GM23338 (cell line): Measurements from ENCODE around the gene TNNI2. TPM values are rescaled to one million over a fixed set of nuclear protein-coding genes. Genes with fewer than 3 reads are reported as not detected.

Source experiments
- ATAC-seq: fragments of 200-7000 bp; cut with Tn5 transposase; 3 replicates; pipeline ENCODE4 v1.9.1; 2020
- DNase-seq: peaks from one replicate; pipeline ENCODE4 v3.0.0-alpha.2; 2015; ENCODE audit warnings: low spot score
- H2AFZ ChIP-seq: fragments of 200-600 bp; sonication (generic); 2 replicates; pipeline ENCODE4 v1.8.0; 2016; ENCODE audit warnings: antibody characterized with exemption, mild to moderate bottlenecking, moderate library complexity
- H3F3A ChIP-seq: fragments of 200-600 bp; sonication (generic); replicated peaks from 2 replicates; pipeline ENCODE4 v1.8.0; 2017; ENCODE audit warnings: antibody characterized with exemption, mixed run types, low read depth
- H3K27ac ChIP-seq: fragments of 200-600 bp; sonication (generic); 2 replicates; pipeline ENCODE4 v1.6.1; 2016; ENCODE audit warnings: low read depth
- H3K27me3 ChIP-seq: fragments of 200-600 bp; sonication (generic); 2 replicates; pipeline ENCODE4 v1.8.0; 2016; ENCODE audit warnings: mild to moderate bottlenecking, mixed run types, moderate library complexity; ENCODE audit not compliant: insufficient read depth
- H3K36me3 ChIP-seq: fragments of 200-600 bp; sonication (generic); 2 replicates; pipeline ENCODE4 v1.8.0; 2016; ENCODE audit warnings: mild to moderate bottlenecking; ENCODE audit not compliant: insufficient read depth
- H3K4me1 ChIP-seq: fragments of 200-600 bp; sonication (generic); 2 replicates; pipeline ENCODE4 v1.8.0; 2016; ENCODE audit warnings: mild to moderate bottlenecking, moderate library complexity; ENCODE audit not compliant: insufficient read depth
- H3K4me2 ChIP-seq: fragments of 200-600 bp; sonication (generic); 2 replicates; pipeline ENCODE4 v1.7.1; 2017; ENCODE audit warnings: mixed run types
- H3K4me3 ChIP-seq: fragments of 200-600 bp; sonication (generic); 2 replicates; pipeline ENCODE4 v1.6.1; 2016; ENCODE audit warnings: mixed run types
- H3K79me2 ChIP-seq: fragments of 200-600 bp; sonication (generic); replicated peaks from 2 replicates; pipeline ENCODE4 v1.8.0; 2017; ENCODE audit warnings: mild to moderate bottlenecking; ENCODE audit not compliant: insufficient read depth
- H3K9me2 ChIP-seq: fragments of 200-600 bp; sonication (generic); 2 replicates; pipeline ENCODE4 v1.8.0; 2017; ENCODE audit not compliant: insufficient read depth
- H4K20me1 ChIP-seq: fragments of 200-600 bp; sonication (generic); replicated peaks from 2 replicates; pipeline ENCODE4 v1.8.0; 2017; ENCODE audit warnings: mild to moderate bottlenecking; ENCODE audit not compliant: insufficient read depth
- H3K27ac Mint-ChIP-seq: 2 replicates; pipeline ENCODE4 v1.8.0; 2020; ENCODE audit warnings: inconsistent platforms, mild to moderate bottlenecking, moderate library complexity, mixed read lengths
- H3K27me3 Mint-ChIP-seq: 3 replicates; pipeline ENCODE4 v1.8.0; 2022; ENCODE audit warnings: low read depth, mild to moderate bottlenecking, moderate library complexity, mixed read lengths, inconsistent platforms; ENCODE audit not compliant: insufficient read depth, poor library complexity
- H3K36me3 Mint-ChIP-seq: 3 replicates; pipeline ENCODE4 v1.8.0; 2021; ENCODE audit warnings: low read depth, mild to moderate bottlenecking, inconsistent platforms, moderate library complexity, mixed read lengths
- H3K4me1 Mint-ChIP-seq: 3 replicates; pipeline ENCODE4 v1.8.0; 2020; ENCODE audit warnings: mild to moderate bottlenecking, inconsistent platforms, mixed read lengths
- H3K4me3 Mint-ChIP-seq: 3 replicates; pipeline ENCODE4 v1.8.0; 2021; ENCODE audit warnings: moderate library complexity, mild to moderate bottlenecking, inconsistent platforms, mixed read lengths
- H3K9me3 Mint-ChIP-seq: 3 replicates; pipeline ENCODE4 v1.8.0; 2020; ENCODE audit warnings: moderate library complexity, mild to moderate bottlenecking, inconsistent platforms, mixed read lengths
- CREB1 ChIP-seq: fragments of 250-450 bp; sonication (Bioruptor Pico); IDR thresholded peaks from 2 replicates; pipeline ENCODE4 v1.5.0; 2020; ENCODE audit warnings: low read depth, mild to moderate bottlenecking, moderate library complexity
- EZH2 ChIP-seq: fragments of 200-600 bp; sonication (generic); IDR thresholded peaks from one replicate; pipeline ENCODE4 v1.8.0; 2017; ENCODE audit warnings: antibody characterized with exemption, mild to moderate bottlenecking, low read depth; ENCODE audit not compliant: unreplicated experiment
- EZH2phosphoT487 ChIP-seq: fragments of 200-600 bp; sonication (generic); IDR thresholded peaks from one replicate; pipeline ENCODE4 v1.8.1; 2018; ENCODE audit warnings: antibody characterized with exemption; ENCODE audit not compliant: unreplicated experiment
- JUNB ChIP-seq: IDR thresholded peaks from one replicate; pipeline ENCODE4 v1.6.1; 2016; ENCODE audit warnings: antibody characterized with exemption; ENCODE audit not compliant: unreplicated experiment
- NANOG ChIP-seq: IDR thresholded peaks from 2 replicates; pipeline ENCODE4 v1.6.1; 2016; ENCODE audit warnings: antibody characterized with exemption, borderline replicate concordance
- POLR2AphosphoS5 ChIP-seq: IDR thresholded peaks from 2 replicates; pipeline ENCODE4 v1.6.1; 2016; ENCODE audit warnings: antibody characterized with exemption, low read depth
- STAT1 ChIP-seq: IDR thresholded peaks from one replicate; pipeline ENCODE4 v1.6.1; 2016; ENCODE audit warnings: antibody characterized with exemption; ENCODE audit not compliant: unreplicated experiment
- ZNF114 ChIP-seq: fragments of 250-450 bp; sonication (Bioruptor Pico); IDR thresholded peaks from 2 replicates; pipeline ENCODE4 v1.5.0; 2020; ENCODE audit warnings: mild to moderate bottlenecking, moderate library complexity
- ZNF331 ChIP-seq: fragments of 250-450 bp; sonication (Bioruptor Pico); IDR thresholded peaks from 2 replicates; pipeline ENCODE4 v1.5.0; 2020; ENCODE audit warnings: low read depth, mild to moderate bottlenecking, moderate library complexity
- polyA plus RNA-seq: library from polyadenylated mRNA; unstranded; fragments of >200 nt; fragmentation: Nextera tagmentation; extraction: Ambion mirVana; gene quantifications from 2 replicates; pipeline ENCODE4 v1.2.1, GENCODE V29; 2016
- total RNA-seq: library from RNA; depleted of rRNA; stranded (reverse); fragments of >200 nt; shearing (Covaris generic); gene quantifications from 2 replicates; pipeline ENCODE4 v1.2.3, GENCODE V29; 2014
- TF ChIP-seq, protein P1 (sequence below), 2 experiments: fragments of 200-600 bp in 1 of 2; sonication (generic) in 1 of 2; conservative IDR thresholded peaks; 2 replicates each; pipeline versions ENCODE4 v1.5.1 to v1.6.1; 2016 to 2017; ENCODE audit warnings: antibody characterized with exemption in 2 of 2, low read depth in 2 of 2, mild to moderate bottlenecking in 2 of 2, moderate library complexity in 1 of 2
- TF ChIP-seq, protein P2 (sequence below): IDR thresholded peaks from one replicate; pipeline ENCODE4 v1.6.1; 2018; ENCODE audit warnings: antibody characterized with exemption; ENCODE audit not compliant: unreplicated experiment
- TF ChIP-seq, protein P3 (sequence below): IDR thresholded peaks from 2 replicates; pipeline ENCODE4 v1.6.1; 2016; ENCODE audit warnings: antibody characterized with exemption
- TF ChIP-seq, protein P4 (sequence below): fragments of 250-450 bp; sonication (Bioruptor Pico); IDR thresholded peaks from 2 replicates; pipeline ENCODE4 v1.5.0; 2020; ENCODE audit warnings: mild to moderate bottlenecking, moderate library complexity

The TNNI2 gene
- total and polyA plus RNA-seq, 2 experiments from 2014 or later = not detected

DNA sequence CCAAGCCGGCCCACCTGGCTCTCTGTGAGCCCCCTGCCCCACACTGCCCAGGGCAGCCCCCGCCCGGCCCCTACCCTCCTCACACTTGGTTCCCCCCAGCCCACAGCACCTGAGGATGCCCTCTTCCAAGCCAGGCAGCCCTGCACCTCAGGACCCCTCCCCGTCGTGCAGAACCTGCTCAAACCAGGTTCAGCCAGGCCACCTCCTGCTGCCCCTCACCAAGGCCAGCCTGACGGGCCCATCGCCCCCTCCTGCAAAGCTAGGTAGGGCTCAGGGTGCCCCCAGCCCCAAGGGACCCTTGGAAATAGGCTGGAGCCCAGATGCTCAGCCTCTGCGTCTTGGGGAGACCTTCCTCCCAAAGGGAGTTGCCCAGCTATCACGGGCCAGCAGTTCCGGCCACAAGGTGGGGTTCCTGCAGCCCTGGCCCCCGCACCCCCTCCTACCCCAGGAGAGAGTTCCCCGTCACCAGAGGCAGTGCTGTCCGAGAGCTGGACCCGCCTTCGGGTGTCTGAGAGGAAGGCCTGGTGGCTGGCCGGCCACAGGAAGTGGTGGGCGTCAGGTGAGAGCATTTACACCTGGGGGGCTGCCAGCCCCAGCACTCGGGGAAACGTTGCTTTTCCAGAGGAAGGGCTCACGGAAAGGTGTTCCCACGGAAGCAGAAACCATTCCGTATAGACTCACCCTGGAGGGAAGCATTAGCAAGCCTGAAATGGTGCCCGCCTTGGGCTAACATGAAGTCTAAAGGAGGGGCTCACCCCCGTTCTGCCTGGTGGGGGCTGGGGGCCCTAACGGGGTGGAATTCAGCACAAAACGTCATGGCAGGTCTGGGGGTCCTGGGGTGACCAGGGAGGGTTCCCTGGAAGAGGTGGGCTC, 7.2 kb upstream of the TNNI2 start:
- H2AFZ ChIP-seq = peak overlapping the region; percentile 96
- H3F3A ChIP-seq = no peaks in the 10 kb centered on the region
- H3K27ac ChIP-seq = no peak overlapping the region
- no peaks in the 10 kb centered on the region for H3K9me2 ChIP-seq
- no peaks in the 10 kb centered on the region for H4K20me1 ChIP-seq
- Mint-ChIP-seq H3K4me3 (peak overlapping the region; percentile 56), H3K27me3 (peaks cover 17% of the 10 kb centered on the region), H3K4me1 (peaks cover 5% of the 10 kb centered on the region; the same call in 1 of the 3 replicates), H3K9me3 (no peaks in the 10 kb centered on the region), H3K36me3 (no peaks in the 10 kb centered on the region), H3K27ac (no peak overlapping the region)
- no peaks in the 10 kb centered on the region for H3K27me3 ChIP-seq
- H3K79me2 ChIP-seq = no peaks in the 10 kb centered on the region
- DNase-seq (no peak), ATAC-seq (no peak)
- H3K4me2 ChIP-seq = peak overlapping the region; percentile 88; the same call in 1 of the 2 replicates
- H3K36me3 ChIP-seq = no peaks in the 10 kb centered on the region
- H3K4me1 ChIP-seq = no peaks in the 10 kb centered on the region; the same call in 1 of the 2 replicates
- TF ChIP-seq, protein P1, sequence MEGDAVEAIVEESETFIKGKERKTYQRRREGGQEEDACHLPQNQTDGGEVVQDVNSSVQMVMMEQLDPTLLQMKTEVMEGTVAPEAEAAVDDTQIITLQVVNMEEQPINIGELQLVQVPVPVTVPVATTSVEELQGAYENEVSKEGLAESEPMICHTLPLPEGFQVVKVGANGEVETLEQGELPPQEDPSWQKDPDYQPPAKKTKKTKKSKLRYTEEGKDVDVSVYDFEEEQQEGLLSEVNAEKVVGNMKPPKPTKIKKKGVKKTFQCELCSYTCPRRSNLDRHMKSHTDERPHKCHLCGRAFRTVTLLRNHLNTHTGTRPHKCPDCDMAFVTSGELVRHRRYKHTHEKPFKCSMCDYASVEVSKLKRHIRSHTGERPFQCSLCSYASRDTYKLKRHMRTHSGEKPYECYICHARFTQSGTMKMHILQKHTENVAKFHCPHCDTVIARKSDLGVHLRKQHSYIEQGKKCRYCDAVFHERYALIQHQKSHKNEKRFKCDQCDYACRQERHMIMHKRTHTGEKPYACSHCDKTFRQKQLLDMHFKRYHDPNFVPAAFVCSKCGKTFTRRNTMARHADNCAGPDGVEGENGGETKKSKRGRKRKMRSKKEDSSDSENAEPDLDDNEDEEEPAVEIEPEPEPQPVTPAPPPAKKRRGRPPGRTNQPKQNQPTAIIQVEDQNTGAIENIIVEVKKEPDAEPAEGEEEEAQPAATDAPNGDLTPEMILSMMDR (conservative IDR thresholded peaks at IDR 0.05; ENCODE audit: low read depth in 2 of 2) = no peak
- TF ChIP-seq, protein P2, sequence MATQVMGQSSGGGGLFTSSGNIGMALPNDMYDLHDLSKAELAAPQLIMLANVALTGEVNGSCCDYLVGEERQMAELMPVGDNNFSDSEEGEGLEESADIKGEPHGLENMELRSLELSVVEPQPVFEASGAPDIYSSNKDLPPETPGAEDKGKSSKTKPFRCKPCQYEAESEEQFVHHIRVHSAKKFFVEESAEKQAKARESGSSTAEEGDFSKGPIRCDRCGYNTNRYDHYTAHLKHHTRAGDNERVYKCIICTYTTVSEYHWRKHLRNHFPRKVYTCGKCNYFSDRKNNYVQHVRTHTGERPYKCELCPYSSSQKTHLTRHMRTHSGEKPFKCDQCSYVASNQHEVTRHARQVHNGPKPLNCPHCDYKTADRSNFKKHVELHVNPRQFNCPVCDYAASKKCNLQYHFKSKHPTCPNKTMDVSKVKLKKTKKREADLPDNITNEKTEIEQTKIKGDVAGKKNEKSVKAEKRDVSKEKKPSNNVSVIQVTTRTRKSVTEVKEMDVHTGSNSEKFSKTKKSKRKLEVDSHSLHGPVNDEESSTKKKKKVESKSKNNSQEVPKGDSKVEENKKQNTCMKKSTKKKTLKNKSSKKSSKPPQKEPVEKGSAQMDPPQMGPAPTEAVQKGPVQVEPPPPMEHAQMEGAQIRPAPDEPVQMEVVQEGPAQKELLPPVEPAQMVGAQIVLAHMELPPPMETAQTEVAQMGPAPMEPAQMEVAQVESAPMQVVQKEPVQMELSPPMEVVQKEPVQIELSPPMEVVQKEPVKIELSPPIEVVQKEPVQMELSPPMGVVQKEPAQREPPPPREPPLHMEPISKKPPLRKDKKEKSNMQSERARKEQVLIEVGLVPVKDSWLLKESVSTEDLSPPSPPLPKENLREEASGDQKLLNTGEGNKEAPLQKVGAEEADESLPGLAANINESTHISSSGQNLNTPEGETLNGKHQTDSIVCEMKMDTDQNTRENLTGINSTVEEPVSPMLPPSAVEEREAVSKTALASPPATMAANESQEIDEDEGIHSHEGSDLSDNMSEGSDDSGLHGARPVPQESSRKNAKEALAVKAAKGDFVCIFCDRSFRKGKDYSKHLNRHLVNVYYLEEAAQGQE = no peak
- TF ChIP-seq ZNF331 = no peak
- TF ChIP-seq ZNF114 (CRISPR knock-in tag) = no peak
- TF ChIP-seq, protein P3, sequence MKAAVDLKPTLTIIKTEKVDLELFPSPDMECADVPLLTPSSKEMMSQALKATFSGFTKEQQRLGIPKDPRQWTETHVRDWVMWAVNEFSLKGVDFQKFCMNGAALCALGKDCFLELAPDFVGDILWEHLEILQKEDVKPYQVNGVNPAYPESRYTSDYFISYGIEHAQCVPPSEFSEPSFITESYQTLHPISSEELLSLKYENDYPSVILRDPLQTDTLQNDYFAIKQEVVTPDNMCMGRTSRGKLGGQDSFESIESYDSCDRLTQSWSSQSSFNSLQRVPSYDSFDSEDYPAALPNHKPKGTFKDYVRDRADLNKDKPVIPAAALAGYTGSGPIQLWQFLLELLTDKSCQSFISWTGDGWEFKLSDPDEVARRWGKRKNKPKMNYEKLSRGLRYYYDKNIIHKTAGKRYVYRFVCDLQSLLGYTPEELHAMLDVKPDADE = no peak
- TF ChIP-seq STAT1 = no peak
- no peak for TF ChIP-seq POLR2AphosphoS5
- no peak for TF ChIP-seq EZH2phosphoT487
- TF ChIP-seq, protein P4, sequence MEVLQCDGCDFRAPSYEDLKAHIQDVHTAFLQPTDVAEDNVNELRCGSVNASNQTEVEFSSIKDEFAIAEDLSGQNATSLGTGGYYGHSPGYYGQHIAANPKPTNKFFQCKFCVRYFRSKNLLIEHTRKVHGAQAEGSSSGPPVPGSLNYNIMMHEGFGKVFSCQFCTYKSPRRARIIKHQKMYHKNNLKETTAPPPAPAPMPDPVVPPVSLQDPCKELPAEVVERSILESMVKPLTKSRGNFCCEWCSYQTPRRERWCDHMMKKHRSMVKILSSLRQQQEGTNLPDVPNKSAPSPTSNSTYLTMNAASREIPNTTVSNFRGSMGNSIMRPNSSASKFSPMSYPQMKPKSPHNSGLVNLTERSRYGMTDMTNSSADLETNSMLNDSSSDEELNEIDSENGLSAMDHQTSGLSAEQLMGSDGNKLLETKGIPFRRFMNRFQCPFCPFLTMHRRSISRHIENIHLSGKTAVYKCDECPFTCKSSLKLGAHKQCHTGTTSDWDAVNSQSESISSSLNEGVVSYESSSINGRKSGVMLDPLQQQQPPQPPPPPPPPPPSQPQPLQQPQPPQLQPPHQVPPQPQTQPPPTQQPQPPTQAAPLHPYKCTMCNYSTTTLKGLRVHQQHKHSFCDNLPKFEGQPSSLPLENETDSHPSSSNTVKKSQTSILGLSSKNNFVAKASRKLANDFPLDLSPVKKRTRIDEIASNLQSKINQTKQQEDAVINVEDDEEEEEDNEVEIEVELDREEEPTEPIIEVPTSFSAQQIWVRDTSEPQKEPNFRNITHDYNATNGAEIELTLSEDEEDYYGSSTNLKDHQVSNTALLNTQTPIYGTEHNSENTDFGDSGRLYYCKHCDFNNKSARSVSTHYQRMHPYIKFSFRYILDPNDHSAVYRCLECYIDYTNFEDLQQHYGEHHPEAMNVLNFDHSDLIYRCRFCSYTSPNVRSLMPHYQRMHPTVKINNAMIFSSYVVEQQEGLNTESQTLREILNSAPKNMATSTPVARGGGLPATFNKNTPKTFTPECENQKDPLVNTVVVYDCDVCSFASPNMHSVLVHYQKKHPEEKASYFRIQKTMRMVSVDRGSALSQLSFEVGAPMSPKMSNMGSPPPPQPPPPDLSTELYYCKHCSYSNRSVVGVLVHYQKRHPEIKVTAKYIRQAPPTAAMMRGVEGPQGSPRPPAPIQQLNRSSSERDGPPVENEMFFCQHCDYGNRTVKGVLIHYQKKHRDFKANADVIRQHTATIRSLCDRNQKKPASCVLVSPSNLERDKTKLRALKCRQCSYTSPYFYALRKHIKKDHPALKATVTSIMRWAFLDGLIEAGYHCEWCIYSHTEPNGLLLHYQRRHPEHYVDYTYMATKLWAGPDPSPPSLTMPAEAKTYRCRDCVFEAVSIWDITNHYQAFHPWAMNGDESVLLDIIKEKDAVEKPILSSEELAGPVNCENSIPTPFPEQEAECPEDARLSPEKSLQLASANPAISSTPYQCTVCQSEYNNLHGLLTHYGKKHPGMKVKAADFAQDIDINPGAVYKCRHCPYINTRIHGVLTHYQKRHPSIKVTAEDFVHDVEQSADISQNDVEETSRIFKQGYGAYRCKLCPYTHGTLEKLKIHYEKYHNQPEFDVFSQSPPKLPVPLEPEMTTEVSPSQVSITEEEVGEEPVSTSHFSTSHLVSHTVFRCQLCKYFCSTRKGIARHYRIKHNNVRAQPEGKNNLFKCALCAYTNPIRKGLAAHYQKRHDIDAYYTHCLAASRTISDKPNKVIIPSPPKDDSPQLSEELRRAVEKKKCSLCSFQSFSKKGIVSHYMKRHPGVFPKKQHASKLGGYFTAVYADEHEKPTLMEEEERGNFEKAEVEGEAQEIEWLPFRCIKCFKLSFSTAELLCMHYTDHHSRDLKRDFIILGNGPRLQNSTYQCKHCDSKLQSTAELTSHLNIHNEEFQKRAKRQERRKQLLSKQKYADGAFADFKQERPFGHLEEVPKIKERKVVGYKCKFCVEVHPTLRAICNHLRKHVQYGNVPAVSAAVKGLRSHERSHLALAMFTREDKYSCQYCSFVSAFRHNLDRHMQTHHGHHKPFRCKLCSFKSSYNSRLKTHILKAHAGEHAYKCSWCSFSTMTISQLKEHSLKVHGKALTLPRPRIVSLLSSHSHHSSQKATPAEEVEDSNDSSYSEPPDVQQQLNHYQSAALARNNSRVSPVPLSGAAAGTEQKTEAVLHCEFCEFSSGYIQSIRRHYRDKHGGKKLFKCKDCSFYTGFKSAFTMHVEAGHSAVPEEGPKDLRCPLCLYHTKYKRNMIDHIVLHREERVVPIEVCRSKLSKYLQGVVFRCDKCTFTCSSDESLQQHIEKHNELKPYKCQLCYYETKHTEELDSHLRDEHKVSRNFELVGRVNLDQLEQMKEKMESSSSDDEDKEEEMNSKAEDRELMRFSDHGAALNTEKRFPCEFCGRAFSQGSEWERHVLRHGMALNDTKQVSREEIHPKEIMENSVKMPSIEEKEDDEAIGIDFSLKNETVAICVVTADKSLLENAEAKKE (CRISPR knock-in tag) = no peak
- no peak for TF ChIP-seq EZH2
- no peak for TF ChIP-seq NANOG
- no peak for TF ChIP-seq CREB1 (CRISPR knock-in tag)
- TF ChIP-seq JUNB = no peak
- H3K4me3 ChIP-seq = peak overlapping the region; percentile 59; the same call in 1 of the 2 replicates
